Natural killer cell treated with Interleukin-12 subunit alpha and Interleukin-12 subunit beta and Interleukin-15 and Interleukin-18, amount 100 ng/mL, for 72 hours (primary cell): Measurements from ENCODE around the gene SLC41A1. TPM values are rescaled to one million over a fixed set of nuclear protein-coding genes. Genes with fewer than 3 reads are reported as not detected.
A peak's percentile ranks its signal among the peaks of the same experiment; 100 is the strongest.

ENCODE experiments used
- ATAC-seq, 2 donors: fragments of 150-1000 bp; cut with Tn5 transposase in 1 of 2; sonication (Bioruptor Pico), chemical (Tn5 transposase) in 1 of 2; 2 replicates each; pipeline ENCODE4 v1.10.0; 2021
- DNase-seq: peaks from one replicate; pipeline ENCODE4 v3.0.0; 2022; ENCODE audit warnings: low spot score
- H3K27ac Mint-ChIP-seq, 2 donors: 1 replicate in 1 of 2; 2 replicates in 1 of 2; pipeline ENCODE4 v1.8.0; 2022; ENCODE audit warnings: mixed read lengths in 2 of 2, mild to moderate bottlenecking in 1 of 2, moderate library complexity in 1 of 2
- H3K27me3 Mint-ChIP-seq, 2 donors: 1 replicate in 1 of 2; 2 replicates in 1 of 2; pipeline ENCODE4 v1.8.0; 2022; ENCODE audit warnings: mixed read lengths in 2 of 2
- H3K36me3 Mint-ChIP-seq: one replicate; pipeline ENCODE4 v1.8.0; 2022; ENCODE audit warnings: mixed read lengths
- H3K4me1 Mint-ChIP-seq, 2 donors: 1 replicate in 1 of 2; 2 replicates in 1 of 2; pipeline ENCODE4 v1.8.0; 2022; ENCODE audit warnings: low read depth in 2 of 2, mixed read lengths in 2 of 2, mild to moderate bottlenecking in 1 of 2
- H3K4me3 Mint-ChIP-seq: one replicate; pipeline ENCODE4 v1.8.0; 2022; ENCODE audit warnings: mixed read lengths
- H3K9me3 Mint-ChIP-seq: 2 replicates; pipeline ENCODE4 v1.8.0; 2022; ENCODE audit warnings: mixed read lengths
- total RNA-seq, 2 donors: library from RNA; stranded (reverse); gene quantifications; one replicate each; pipeline ENCODE4 v1.2.3, GENCODE V29; 2022

The SLC41A1 gene
- total RNA-seq, 2 donors from 2014 or later = 66.2 to 80.2 TPM

GRCh38 chr1:205791568-205792180 is 21.3 kb downstream of the SLC41A1 start:
- Mint-ChIP-seq H3K36me3 (peaks cover 30% of the 10 kb centered on the region), H3K4me1 (peaks cover 29 to 48% of the 10 kb centered on the region in 2 donors), H3K27me3 (no peaks in the 10 kb centered on the region), H3K9me3 (no peaks in the 10 kb centered on the region), H3K27ac (peak overlapping the region; percentile 26 to 88), H3K4me3 (peak overlapping the region; percentile 30)
- ATAC-seq (peak; percentile 74), DNase-seq (no peak)

DNA sequence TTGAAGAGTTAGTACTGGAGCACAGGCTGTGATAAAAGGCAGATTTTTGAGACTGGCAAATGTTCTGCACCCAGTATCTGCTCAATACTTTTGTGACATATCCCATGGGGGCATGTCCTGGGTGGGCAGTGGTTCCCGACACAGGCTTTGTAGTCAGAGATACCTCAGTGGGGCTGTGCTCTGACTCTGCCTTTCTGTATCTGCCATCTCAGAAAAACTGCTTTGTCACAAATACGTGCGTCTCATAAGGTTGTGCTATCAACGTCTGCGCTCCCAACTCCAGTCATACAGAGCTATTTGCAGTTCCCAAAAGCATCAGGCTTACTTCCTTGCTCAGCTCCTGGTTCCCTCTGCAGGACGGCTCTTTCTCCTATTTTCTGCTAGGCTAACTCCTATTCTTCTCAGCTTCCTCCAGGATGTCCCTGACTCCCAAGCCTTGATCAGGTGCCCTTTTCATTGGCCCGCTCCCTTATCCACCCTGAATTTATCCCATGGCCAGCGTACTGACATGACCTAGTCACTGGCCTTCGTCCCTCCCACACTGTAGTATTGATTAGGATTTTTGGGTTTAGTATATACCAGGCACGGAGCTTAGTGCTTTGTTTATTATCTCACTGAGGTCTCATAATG is 25.6 kb downstream of the SLC41A1 start:
- DNase-seq (no peak), ATAC-seq (no peak)
- H3K27ac Mint-ChIP-seq = peak overlapping the region; percentile 10 to 50
- peaks cover 17% of the 10 kb centered on the region for H3K36me3 Mint-ChIP-seq
- no peaks in the 10 kb centered on the region for H3K27me3 Mint-ChIP-seq
- no peaks in the 10 kb centered on the region for H3K9me3 Mint-ChIP-seq
- H3K4me1 Mint-ChIP-seq = peaks cover 24 to 40% of the 10 kb centered on the region in 2 donors
- H3K4me3 Mint-ChIP-seq = no peak overlapping the region

- H3K4me1 Mint-ChIP-seq = peaks cover 26 to 38% of the 10 kb centered on the region in 2 donors
- H3K4me3 Mint-ChIP-seq = no peak overlapping the region
- H3K27me3 Mint-ChIP-seq = no peaks in the 10 kb centered on the region
- DNase-seq = no peak
- no peaks in the 10 kb centered on the region for H3K9me3 Mint-ChIP-seq
- H3K27ac Mint-ChIP-seq = no peak overlapping the region
- H3K36me3 Mint-ChIP-seq = peaks cover 17% of the 10 kb centered on the region
- no peak for ATAC-seq
Observed at GRCh38 chr1:205786601-205787000, 26.4 kb downstream of the SLC41A1 start.

- Mint-ChIP-seq H3K4me3 (no peak overlapping the region), H3K27me3 (no peaks in the 10 kb centered on the region), H3K9me3 (no peaks in the 10 kb centered on the region), H3K36me3 (peaks cover 11% of the 10 kb centered on the region), H3K27ac (peak overlapping the region in 1 of 2 donors; percentile 56), H3K4me1 (peaks cover 23 to 43% of the 10 kb centered on the region in 2 donors)
- DNase-seq (no peak), ATAC-seq (no peak)
Observed at GRCh38 chr1:205785446-205785845, 27.6 kb downstream of the SLC41A1 start.

GRCh38 chr1:205783904-205784303 is 29.1 kb downstream of the SLC41A1 start:
- peaks cover 3% of the 10 kb centered on the region for H3K36me3 Mint-ChIP-seq
- no peak overlapping the region for H3K4me3 Mint-ChIP-seq
- H3K27me3 Mint-ChIP-seq = no peaks in the 10 kb centered on the region
- no peak for ATAC-seq
- no peak for DNase-seq
- peaks cover 26 to 37% of the 10 kb centered on the region in 2 donors for H3K4me1 Mint-ChIP-seq
- H3K9me3 Mint-ChIP-seq = no peaks in the 10 kb centered on the region
- peak overlapping the region in 1 of 2 donors; percentile 56 for H3K27ac Mint-ChIP-seq

DNA sequence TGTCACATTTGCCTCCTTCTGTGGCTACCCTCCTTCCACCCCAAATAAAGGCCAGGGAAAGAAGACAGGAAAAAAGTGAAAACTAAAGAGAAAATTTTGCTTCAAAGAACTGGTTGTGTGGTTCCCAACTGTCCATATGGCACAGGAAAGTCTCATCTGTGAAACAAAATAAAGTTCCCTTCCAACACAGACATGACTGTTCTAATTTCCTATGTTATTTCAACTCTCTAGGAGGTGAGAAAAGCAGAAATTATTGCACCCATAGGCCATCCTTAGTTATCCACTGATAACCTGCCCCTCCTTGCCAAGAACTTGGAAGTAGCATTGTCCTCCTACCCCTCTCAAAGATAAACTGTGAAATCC is 29.6 kb downstream of the SLC41A1 start:
- DNase-seq = no peak
- no peaks in the 10 kb centered on the region for H3K9me3 Mint-ChIP-seq
- peaks cover 31 to 42% of the 10 kb centered on the region in 2 donors for H3K4me1 Mint-ChIP-seq
- H3K27me3 Mint-ChIP-seq = no peaks in the 10 kb centered on the region
- ATAC-seq = no peak
- H3K27ac Mint-ChIP-seq = peak overlapping the region; percentile 57 to 86
- peaks cover 6% of the 10 kb centered on the region for H3K36me3 Mint-ChIP-seq
- no peak overlapping the region for H3K4me3 Mint-ChIP-seq

- DNase-seq (no peak), ATAC-seq (peak; percentile 68 to 88)
- Mint-ChIP-seq H3K9me3 (no peaks in the 10 kb centered on the region), H3K4me1 (peaks cover 36 to 45% of the 10 kb centered on the region in 2 donors), H3K27me3 (no peaks in the 10 kb centered on the region), H3K4me3 (peak overlapping the region; percentile 53), H3K36me3 (peaks cover 6% of the 10 kb centered on the region), H3K27ac (peak overlapping the region; percentile 57 to 86)
Observed at GRCh38 chr1:205782627-205783432, 30.2 kb downstream of the SLC41A1 start.

DNA sequence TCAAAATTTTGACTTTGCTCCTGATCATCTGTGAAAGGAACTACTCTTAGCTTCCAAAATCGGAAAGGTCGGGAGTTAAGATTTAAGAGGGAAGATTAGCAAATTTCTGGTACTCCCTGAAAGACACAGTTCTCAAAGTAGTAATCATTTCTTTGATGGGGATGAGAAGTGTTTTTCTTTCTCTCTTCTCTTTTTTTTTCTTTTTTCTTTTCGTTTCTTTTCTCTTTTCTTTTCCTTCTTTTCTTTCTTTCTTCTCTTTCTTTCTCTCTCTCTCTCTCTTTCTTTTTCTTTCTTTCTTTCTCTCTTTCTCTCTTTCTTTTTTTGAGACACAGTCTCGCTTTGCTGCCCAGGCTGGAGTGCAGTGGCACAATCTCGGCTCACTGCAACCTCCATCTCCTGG is 32.7 kb downstream of the SLC41A1 start:
- H3K4me3 Mint-ChIP-seq = no peak overlapping the region
- peaks cover 54 to 61% of the 10 kb centered on the region in 2 donors for H3K4me1 Mint-ChIP-seq
- H3K36me3 Mint-ChIP-seq = peaks cover 6% of the 10 kb centered on the region
- ATAC-seq (no peak), DNase-seq (no peak)
- no peaks in the 10 kb centered on the region for H3K9me3 Mint-ChIP-seq
- no peaks in the 10 kb centered on the region for H3K27me3 Mint-ChIP-seq
- H3K27ac Mint-ChIP-seq = peak overlapping the region in 1 of 2 donors; percentile 86

DNA sequence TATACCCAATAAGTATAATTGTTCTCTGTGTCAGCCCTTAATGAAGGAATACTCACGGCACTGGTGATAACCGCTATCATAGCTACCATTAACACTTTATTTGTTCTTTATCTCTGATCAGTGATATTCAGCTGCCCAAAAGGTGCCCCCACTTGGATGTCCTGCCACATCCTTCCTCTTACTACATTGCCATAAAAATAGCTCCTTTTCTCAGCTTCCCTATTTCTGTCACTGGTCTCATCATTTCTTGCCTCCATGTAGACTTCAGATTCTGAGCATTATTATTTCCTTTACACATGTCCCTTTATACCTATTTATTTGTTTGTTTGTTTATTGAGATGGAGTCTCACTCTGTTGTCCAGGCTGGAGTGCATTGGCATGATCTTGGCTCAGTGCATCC is 35.0 kb downstream of the SLC41A1 start:
- peaks cover 58 to 68% of the 10 kb centered on the region in 2 donors for H3K4me1 Mint-ChIP-seq
- DNase-seq (no peak), ATAC-seq (no peak)
- peak overlapping the region; percentile 54 for H3K4me3 Mint-ChIP-seq
- H3K27ac Mint-ChIP-seq = peak overlapping the region; percentile 97
- H3K9me3 Mint-ChIP-seq = no peaks in the 10 kb centered on the region
- H3K36me3 Mint-ChIP-seq = peaks cover 21% of the 10 kb centered on the region
- no peaks in the 10 kb centered on the region for H3K27me3 Mint-ChIP-seq

GRCh38 chr1:205775717-205776056 is 37.3 kb downstream of the SLC41A1 start:
- no peak for DNase-seq
- H3K4me3 Mint-ChIP-seq = peak overlapping the region; percentile 94
- no peak for ATAC-seq
- no peaks in the 10 kb centered on the region for H3K9me3 Mint-ChIP-seq
- H3K4me1 Mint-ChIP-seq = peaks cover 62 to 75% of the 10 kb centered on the region in 2 donors
- peak overlapping the region; percentile 97 for H3K27ac Mint-ChIP-seq
- H3K36me3 Mint-ChIP-seq = peaks cover 34% of the 10 kb centered on the region
- no peaks in the 10 kb centered on the region for H3K27me3 Mint-ChIP-seq

- DNase-seq (peak; percentile 98), ATAC-seq (peak; percentile 88 to 91)
- Mint-ChIP-seq H3K4me1 (peaks cover 64 to 77% of the 10 kb centered on the region in 2 donors), H3K27me3 (no peaks in the 10 kb centered on the region), H3K27ac (peak within 1 kb of the TSS; percentile 97), H3K4me3 (peak within 1 kb of the TSS; percentile 94), H3K36me3 (peaks cover 39% of the 10 kb centered on the region), H3K9me3 (no peaks in the 10 kb centered on the region)
Observed at GRCh38 chr1:205775015-205775716, 37.8 kb downstream of the SLC41A1 start, which contains the start of gene RAB29. TSS of gene RAB29 (minus strand) at chr1:205775482. CDS start at chr1:205774956, 526 bp downstream.

- DNase-seq (peak; percentile 85), ATAC-seq (peak; percentile 43)
- peak overlapping the region; percentile 97 for H3K27ac Mint-ChIP-seq
- peaks cover 69 to 84% of the 10 kb centered on the region in 2 donors for H3K4me1 Mint-ChIP-seq
- no peaks in the 10 kb centered on the region for H3K27me3 Mint-ChIP-seq
- H3K36me3 Mint-ChIP-seq = peaks cover 44% of the 10 kb centered on the region
- no peaks in the 10 kb centered on the region for H3K9me3 Mint-ChIP-seq
- peak overlapping the region; percentile 94 for H3K4me3 Mint-ChIP-seq
Observed at GRCh38 chr1:205774198-205775014, 38.6 kb downstream of the SLC41A1 start.

DNA sequence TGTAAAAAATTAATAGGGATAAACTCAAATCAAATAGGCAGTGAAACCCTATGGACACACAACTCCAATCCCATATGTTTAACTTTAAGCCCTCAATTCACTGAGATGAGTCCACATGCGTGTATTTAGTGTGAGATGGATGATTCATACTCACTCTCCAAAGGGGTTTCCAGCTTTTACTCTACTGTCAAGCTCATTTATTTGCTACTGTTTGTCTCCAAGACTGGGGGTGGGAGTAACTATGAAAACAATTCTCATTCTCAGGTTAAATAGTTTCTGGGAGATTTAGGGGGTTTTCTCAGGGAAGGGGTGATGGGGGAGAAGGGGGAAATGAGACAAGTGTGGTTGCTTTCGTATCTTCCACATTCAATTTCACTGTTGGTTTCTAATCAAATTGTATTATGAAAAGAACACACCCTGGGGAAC is 40.4 kb downstream of the SLC41A1 start:
- no peaks in the 10 kb centered on the region for H3K27me3 Mint-ChIP-seq
- no peaks in the 10 kb centered on the region for H3K9me3 Mint-ChIP-seq
- H3K36me3 Mint-ChIP-seq = peaks cover 43% of the 10 kb centered on the region
- peaks cover 67 to 82% of the 10 kb centered on the region in 2 donors for H3K4me1 Mint-ChIP-seq
- peak; percentile 73 for DNase-seq
- peak overlapping the region; percentile 97 for H3K27ac Mint-ChIP-seq
- ATAC-seq = peak; percentile 59 to 62
- peak overlapping the region; percentile 94 for H3K4me3 Mint-ChIP-seq
